ENCODE measurements around the gene EMC8.
"Not testable (repeated sequence)": the region's sequence is repeated elsewhere in the genome, so short reads cannot be mapped to it uniquely, and the experiment has no call there.

The EMC8 gene

GRCh38 chr16:85816159-85816558 is 16.8 kb upstream of the EMC8 start:
- no peak for DNase-seq (ENCODE audit: low read depth in 1 of 2, low spot score in 1 of 2)

- no peak for DNase-seq (ENCODE audit: low read depth in 1 of 2, low spot score in 1 of 2)
These were observed 13.7 kb upstream of the EMC8 start for GRCh38 chr16:85812811-85813700.

GRCh38 chr16:85812031-85812807 is 12.9 kb upstream of the EMC8 start:
- no peak for DNase-seq (ENCODE audit: low read depth in 1 of 2, low spot score in 1 of 2)

GRCh38 chr16:85810742-85811115 is 11.4 kb upstream of the EMC8 start:
- no peak for DNase-seq (ENCODE audit: low read depth in 1 of 2, low spot score in 1 of 2)

- DNase-seq (ENCODE audit: low read depth in 1 of 2, low spot score in 1 of 2): no peak
These were observed 10.9 kb upstream of the EMC8 start for GRCh38 chr16:85810097-85810741.

GRCh38 chr16:85809645-85810044 is 10.3 kb upstream of the EMC8 start:
- no peak for DNase-seq (ENCODE audit: low read depth in 1 of 2, low spot score in 1 of 2)

- no peak for DNase-seq (ENCODE audit: low read depth in 1 of 2, low spot score in 1 of 2)
These were observed 9.6 kb upstream of the EMC8 start for GRCh38 chr16:85808926-85809325.

GRCh38 chr16:85808104-85808503 is 8.8 kb upstream of the EMC8 start:
- not testable (repeated sequence) for DNase-seq (ENCODE audit: low read depth in 1 of 2, low spot score in 1 of 2)

GRCh38 chr16:85807340-85807739 is 8.0 kb upstream of the EMC8 start:
- DNase-seq (ENCODE audit: low read depth in 1 of 2, low spot score in 1 of 2): not testable (repeated sequence)

- DNase-seq (ENCODE audit: low read depth in 1 of 2, low spot score in 1 of 2): no peak
These were observed 7.2 kb upstream of the EMC8 start for GRCh38 chr16:85806539-85806938.

GRCh38 chr16:85805442-85806045 is 6.2 kb upstream of the EMC8 start:
- DNase-seq (ENCODE audit: low read depth in 1 of 2, low spot score in 1 of 2): no peak

- no peak for DNase-seq (ENCODE audit: low read depth in 1 of 2, low spot score in 1 of 2)
These were observed 4.2 kb upstream of the EMC8 start for GRCh38 chr16:85803570-85803969.

- no peak for DNase-seq (ENCODE audit: low read depth in 1 of 2, low spot score in 1 of 2)
These were observed 951 bp upstream of the EMC8 start for GRCh38 chr16:85800321-85800669.

GRCh38 chr16:85798901-85799496 is 345 bp downstream of the EMC8 start:
- DNase-seq (ENCODE audit: low read depth in 1 of 2, low spot score in 1 of 2): peak in 1 of 2 donors; percentile 15

- DNase-seq (ENCODE audit: low read depth in 1 of 2, low spot score in 1 of 2): no peak
These were observed 1.0 kb downstream of the EMC8 start for GRCh38 chr16:85798283-85798776.

GRCh38 chr16:85796599-85796998 is 2.7 kb downstream of the EMC8 start:
- no peak for DNase-seq (ENCODE audit: low read depth in 1 of 2, low spot score in 1 of 2)

GRCh38 chr16:85796152-85796551 is 3.2 kb downstream of the EMC8 start:
- DNase-seq (ENCODE audit: low read depth in 1 of 2, low spot score in 1 of 2): no peak

- no peak for DNase-seq (ENCODE audit: low read depth in 1 of 2, low spot score in 1 of 2)
These were observed 4.6 kb downstream of the EMC8 start for GRCh38 chr16:85794696-85795095.

- no peak for DNase-seq (ENCODE audit: low read depth in 1 of 2, low spot score in 1 of 2)
These were observed 5.6 kb downstream of the EMC8 start for GRCh38 chr16:85793662-85794298.

- no peak for DNase-seq (ENCODE audit: low read depth in 1 of 2, low spot score in 1 of 2)
These were observed 9.6 kb downstream of the EMC8 start for GRCh38 chr16:85789773-85790172.
